ENCODE results near the gene SLCO1A2.

DNA sequence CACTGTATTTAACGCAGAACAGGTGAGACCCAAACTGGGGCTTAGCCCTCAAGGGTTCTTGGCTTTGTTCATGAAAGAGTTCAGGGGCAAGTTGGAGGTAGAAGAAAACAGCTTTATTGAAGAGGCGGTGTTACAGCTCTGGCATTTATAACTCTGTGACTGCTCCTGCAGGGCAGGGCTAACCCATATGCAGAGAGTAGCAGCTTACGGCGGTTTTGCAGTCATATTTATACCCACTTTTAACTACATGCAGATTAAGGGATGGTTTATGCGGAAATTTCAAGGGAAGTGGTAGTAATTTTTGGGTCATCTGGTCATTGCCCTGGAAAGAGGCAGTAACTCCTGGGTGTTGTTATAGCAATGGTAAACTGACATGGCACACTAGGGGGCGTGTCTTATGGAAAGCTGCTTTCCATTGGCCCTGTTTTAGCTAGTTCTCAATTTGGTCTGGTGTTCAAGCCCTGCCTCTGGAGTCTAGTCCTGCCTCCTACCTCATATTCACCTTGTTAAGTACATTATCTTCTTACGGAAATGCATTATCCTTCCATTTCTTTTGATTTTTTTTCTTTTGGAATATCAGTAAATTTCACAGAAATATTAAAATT is 36.2 kb upstream of the SLCO1A2 start:
- TF ChIP-seq ZNF777 (CRISPR knock-in tag; IDR thresholded peaks at IDR 0.05) (no peak), PRPF4 (IDR thresholded peaks at IDR 0.05; ENCODE audit: low read depth, low read length, poor library complexity, severe bottlenecking) (no peak)
- TF ChIP-seq, protein P1, sequence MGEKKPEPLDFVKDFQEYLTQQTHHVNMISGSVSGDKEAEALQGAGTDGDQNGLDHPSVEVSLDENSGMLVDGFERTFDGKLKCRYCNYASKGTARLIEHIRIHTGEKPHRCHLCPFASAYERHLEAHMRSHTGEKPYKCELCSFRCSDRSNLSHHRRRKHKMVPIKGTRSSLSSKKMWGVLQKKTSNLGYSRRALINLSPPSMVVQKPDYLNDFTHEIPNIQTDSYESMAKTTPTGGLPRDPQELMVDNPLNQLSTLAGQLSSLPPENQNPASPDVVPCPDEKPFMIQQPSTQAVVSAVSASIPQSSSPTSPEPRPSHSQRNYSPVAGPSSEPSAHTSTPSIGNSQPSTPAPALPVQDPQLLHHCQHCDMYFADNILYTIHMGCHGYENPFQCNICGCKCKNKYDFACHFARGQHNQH (CRISPR knock-in tag; IDR thresholded peaks at IDR 0.05), result no peak
- TF ChIP-seq, protein P2, sequence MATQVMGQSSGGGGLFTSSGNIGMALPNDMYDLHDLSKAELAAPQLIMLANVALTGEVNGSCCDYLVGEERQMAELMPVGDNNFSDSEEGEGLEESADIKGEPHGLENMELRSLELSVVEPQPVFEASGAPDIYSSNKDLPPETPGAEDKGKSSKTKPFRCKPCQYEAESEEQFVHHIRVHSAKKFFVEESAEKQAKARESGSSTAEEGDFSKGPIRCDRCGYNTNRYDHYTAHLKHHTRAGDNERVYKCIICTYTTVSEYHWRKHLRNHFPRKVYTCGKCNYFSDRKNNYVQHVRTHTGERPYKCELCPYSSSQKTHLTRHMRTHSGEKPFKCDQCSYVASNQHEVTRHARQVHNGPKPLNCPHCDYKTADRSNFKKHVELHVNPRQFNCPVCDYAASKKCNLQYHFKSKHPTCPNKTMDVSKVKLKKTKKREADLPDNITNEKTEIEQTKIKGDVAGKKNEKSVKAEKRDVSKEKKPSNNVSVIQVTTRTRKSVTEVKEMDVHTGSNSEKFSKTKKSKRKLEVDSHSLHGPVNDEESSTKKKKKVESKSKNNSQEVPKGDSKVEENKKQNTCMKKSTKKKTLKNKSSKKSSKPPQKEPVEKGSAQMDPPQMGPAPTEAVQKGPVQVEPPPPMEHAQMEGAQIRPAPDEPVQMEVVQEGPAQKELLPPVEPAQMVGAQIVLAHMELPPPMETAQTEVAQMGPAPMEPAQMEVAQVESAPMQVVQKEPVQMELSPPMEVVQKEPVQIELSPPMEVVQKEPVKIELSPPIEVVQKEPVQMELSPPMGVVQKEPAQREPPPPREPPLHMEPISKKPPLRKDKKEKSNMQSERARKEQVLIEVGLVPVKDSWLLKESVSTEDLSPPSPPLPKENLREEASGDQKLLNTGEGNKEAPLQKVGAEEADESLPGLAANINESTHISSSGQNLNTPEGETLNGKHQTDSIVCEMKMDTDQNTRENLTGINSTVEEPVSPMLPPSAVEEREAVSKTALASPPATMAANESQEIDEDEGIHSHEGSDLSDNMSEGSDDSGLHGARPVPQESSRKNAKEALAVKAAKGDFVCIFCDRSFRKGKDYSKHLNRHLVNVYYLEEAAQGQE (IDR thresholded peaks at IDR 0.05; ENCODE audit: borderline replicate concordance in 1 of 2, low read depth in 1 of 2, low read length in 2 of 2), result no peak
